GM12801 (cell line): ENCODE measurements around the gene DUSP15.

ENCODE experiments used
- CTCF ChIP-seq: IDR thresholded peaks from one replicate; pipeline ENCODE4 v1.5.1; 2011; ENCODE audit warnings: control low read depth; ENCODE audit not compliant: insufficient read length; ENCODE audit errors: extremely low read depth

Gene DUSP15, protein sequence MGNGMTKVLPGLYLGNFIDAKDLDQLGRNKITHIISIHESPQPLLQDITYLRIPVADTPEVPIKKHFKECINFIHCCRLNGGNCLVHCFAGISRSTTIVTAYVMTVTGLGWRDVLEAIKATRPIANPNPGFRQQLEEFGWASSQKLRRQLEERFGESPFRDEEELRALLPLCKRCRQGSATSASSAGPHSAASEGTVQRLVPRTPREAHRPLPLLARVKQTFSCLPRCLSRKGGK

GRCh38 chr20:31869942-31870725 is at the start of gene DUSP15, which contains the start of gene TTLL9:
Gene DUSP15, minus strand, starts transcription at chr20:31870527. Its CDS starts 190 bp downstream, at chr20:31870337.
Gene TTLL9, plus strand, starts transcription at chr20:31870634. Its CDS starts 493 bp downstream, at chr20:31871127.
- no peak for TF ChIP-seq CTCF

DNA sequence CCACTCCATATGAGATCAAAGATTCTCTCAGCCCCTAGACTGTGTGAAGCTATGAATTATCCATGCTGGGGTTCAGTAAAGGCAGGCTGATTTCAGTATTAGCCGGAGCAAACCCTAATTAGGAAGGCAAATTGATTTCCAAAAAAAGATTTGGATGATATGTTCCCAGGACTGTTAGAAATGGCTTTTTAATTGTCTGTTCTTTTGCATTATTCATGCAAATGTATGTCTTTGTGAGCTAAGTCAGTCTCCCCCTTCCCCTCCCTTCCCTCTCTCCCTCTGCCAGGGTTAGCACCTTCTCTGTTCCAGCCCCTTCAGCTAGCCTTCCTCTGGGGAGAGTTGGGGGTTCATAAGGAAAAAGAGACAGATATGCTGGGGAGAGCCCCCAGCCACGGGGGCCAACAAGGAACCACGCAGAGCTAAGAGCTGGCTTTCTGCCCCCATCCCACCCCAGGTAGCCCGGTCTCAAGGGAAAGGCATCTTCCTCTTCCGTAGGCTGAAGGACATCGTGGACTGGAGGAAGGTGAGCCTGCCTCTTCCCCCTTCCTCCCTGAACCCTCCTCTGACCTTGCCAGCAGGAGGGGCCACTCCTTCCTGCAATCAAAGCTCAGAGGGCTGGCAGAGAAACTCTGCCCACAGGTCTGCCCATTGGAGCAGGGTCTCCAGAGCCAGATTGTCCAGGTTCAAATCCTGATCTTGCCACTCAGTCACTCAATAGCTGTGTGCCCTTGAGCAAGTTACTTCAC is 49.3 kb upstream of the DUSP15 start:
- TF ChIP-seq CTCF = no peak

DNA sequence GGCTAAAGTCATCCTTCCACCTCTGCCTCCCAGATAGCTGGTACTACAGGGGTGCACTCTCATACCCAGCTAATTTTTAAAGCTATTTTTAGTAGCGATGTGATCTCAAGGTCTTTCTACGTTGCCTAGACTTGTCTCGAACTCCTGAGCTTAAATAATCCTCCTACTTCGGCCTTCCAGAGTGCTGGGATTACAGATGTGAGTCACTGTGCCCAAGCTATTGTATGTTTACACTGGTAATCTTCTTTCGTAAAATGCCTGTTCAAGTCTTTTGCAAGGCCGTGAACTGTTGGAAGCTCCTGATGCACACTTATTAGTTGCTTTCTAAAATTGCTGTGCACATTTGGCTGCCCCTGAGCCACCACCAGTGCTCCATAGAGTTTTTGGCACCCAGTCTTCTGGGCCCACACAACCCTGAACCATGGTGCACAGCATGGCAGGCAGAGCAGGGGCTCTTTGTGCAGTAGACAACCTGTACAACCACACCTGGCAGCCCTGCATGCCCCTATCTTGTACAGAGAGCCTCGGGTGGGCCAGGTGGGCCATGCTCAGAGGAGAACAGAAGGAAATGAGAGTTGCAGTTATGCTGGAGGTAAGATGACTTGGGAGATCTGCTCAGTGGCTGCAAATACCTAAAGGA is 48.3 kb upstream of the DUSP15 start:
- no peak for TF ChIP-seq CTCF

DNA sequence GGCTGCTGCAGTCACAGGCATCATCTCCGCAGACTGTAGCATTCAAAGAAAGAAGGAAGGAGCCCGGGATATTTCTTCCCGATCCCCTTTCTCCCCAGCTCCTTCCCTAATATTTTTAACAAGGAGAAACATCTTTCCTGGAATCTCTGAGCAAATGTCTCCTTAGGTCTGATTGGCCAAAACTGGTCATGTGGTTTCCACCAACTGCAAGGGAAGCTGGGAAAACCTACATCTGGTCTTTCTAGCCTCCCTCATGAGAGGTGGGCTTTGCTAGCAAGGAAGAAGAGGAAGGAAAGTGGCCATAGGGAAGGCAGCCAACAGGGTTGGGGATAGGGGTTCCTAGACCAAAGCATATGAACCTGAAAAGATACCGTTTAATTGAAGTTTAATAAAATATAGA is 46.4 kb upstream of the DUSP15 start:
- no peak for TF ChIP-seq CTCF

GRCh38 chr20:31915491-31916280 is 45.4 kb upstream of the DUSP15 start:
- no peak for TF ChIP-seq CTCF

- no peak for TF ChIP-seq CTCF
These were observed 43.8 kb upstream of the DUSP15 start for GRCh38 chr20:31914170-31914569.
